Stimulated activated memory B cell treated with anti-CD40 and anti-IgM and Interleukin-4, amounts not matched to agents 10 μg/mL and 1 μg/mL and 100 μg/mL, for 72 hours (primary cell): ENCODE results near the gene PHRF1.
A peak's percentile ranks its signal among the peaks of the same experiment; 100 is the strongest.
"Not testable (repeated sequence)": the region's sequence is repeated elsewhere in the genome, so short reads cannot be mapped to it uniquely, and the experiment has no call there.

Source experiments
- ATAC-seq: fragments of 150-1000 bp; cut with Tn5 transposase; 2 replicates; pipeline ENCODE4 v1.10.0; 2021
- H3K27ac Mint-ChIP-seq: one replicate; pipeline ENCODE4 v1.8.0; 2022; ENCODE audit warnings: mild to moderate bottlenecking, mixed read lengths
- H3K27me3 Mint-ChIP-seq: one replicate; pipeline ENCODE4 v1.8.0; 2022; ENCODE audit warnings: mixed read lengths
- H3K36me3 Mint-ChIP-seq: one replicate; pipeline ENCODE4 v1.8.0; 2022; ENCODE audit warnings: mixed read lengths
- H3K4me1 Mint-ChIP-seq: one replicate; pipeline ENCODE4 v1.8.0; 2022; ENCODE audit warnings: mixed read lengths
- H3K4me3 Mint-ChIP-seq: one replicate; pipeline ENCODE4 v1.8.0; 2022; ENCODE audit warnings: mild to moderate bottlenecking, moderate library complexity, mixed read lengths
- H3K9me3 Mint-ChIP-seq: one replicate; pipeline ENCODE4 v1.8.0; 2022; ENCODE audit warnings: mixed read lengths

The PHRF1 gene

GRCh38 chr11:573146-573759 is 3.0 kb upstream of the PHRF1 start:
- ATAC-seq = no peak
- Mint-ChIP-seq H3K27ac (no peak overlapping the region), H3K4me1 (peaks cover 26% of the 10 kb centered on the region), H3K9me3 (no peaks in the 10 kb centered on the region), H3K27me3 (peaks cover 16% of the 10 kb centered on the region), H3K4me3 (no peak overlapping the region), H3K36me3 (no peaks in the 10 kb centered on the region)

- H3K36me3 Mint-ChIP-seq, ATAC-seq, H3K4me3 Mint-ChIP-seq, H3K27ac Mint-ChIP-seq, H3K9me3 Mint-ChIP-seq: not testable (repeated sequence)
- Mint-ChIP-seq H3K4me1 (peaks cover 34% of the 10 kb centered on the region), H3K27me3 (peaks cover 16% of the 10 kb centered on the region)
These were observed 2.2 kb upstream of the PHRF1 start for GRCh38 chr11:574031-574570.

GRCh38 chr11:574632-575312 is 1.5 kb upstream of the PHRF1 start:
- Mint-ChIP-seq H3K4me1 (peaks cover 41% of the 10 kb centered on the region), H3K4me3 (peak overlapping the region; percentile 63), H3K27ac (no peak overlapping the region), H3K36me3 (no peaks in the 10 kb centered on the region), H3K27me3 (peaks cover 16% of the 10 kb centered on the region), H3K9me3 (no peaks in the 10 kb centered on the region)
- ATAC-seq = no peak

GRCh38 chr11:575313-575995 is 816 bp upstream of the PHRF1 start:
- Mint-ChIP-seq H3K9me3 (no peaks in the 10 kb centered on the region), H3K4me1 (peaks cover 48% of the 10 kb centered on the region), H3K27ac (peak overlapping the region; percentile 99), H3K36me3 (no peaks in the 10 kb centered on the region), H3K4me3 (peak overlapping the region; percentile 96), H3K27me3 (peaks cover 16% of the 10 kb centered on the region)
- peak; percentile 75 for ATAC-seq

GRCh38 chr11:576811-577610 is 741 bp downstream of the PHRF1 start:
- peaks cover 16% of the 10 kb centered on the region for H3K27me3 Mint-ChIP-seq
- no peaks in the 10 kb centered on the region for H3K9me3 Mint-ChIP-seq
- H3K36me3 Mint-ChIP-seq = peaks cover 11% of the 10 kb centered on the region
- H3K4me3 Mint-ChIP-seq = peak overlapping the region; percentile 79
- H3K4me1 Mint-ChIP-seq = peaks cover 62% of the 10 kb centered on the region
- peak overlapping the region; percentile 99 for H3K27ac Mint-ChIP-seq
- no peak for ATAC-seq

GRCh38 chr11:577611-577894 is 1.3 kb downstream of the PHRF1 start:
- Mint-ChIP-seq H3K36me3 (peaks cover 13% of the 10 kb centered on the region), H3K4me1 (peaks cover 63% of the 10 kb centered on the region), H3K27me3 (peaks cover 16% of the 10 kb centered on the region), H3K4me3 (peak overlapping the region; percentile 79), H3K9me3 (no peaks in the 10 kb centered on the region), H3K27ac (peak overlapping the region; percentile 99)
- no peak for ATAC-seq

GRCh38 chr11:578276-579035 is 2.2 kb downstream of the PHRF1 start:
- H3K27ac Mint-ChIP-seq = no peak overlapping the region
- H3K36me3 Mint-ChIP-seq = peaks cover 13% of the 10 kb centered on the region
- H3K27me3 Mint-ChIP-seq = peaks cover 16% of the 10 kb centered on the region
- H3K9me3 Mint-ChIP-seq = no peaks in the 10 kb centered on the region
- peaks cover 63% of the 10 kb centered on the region for H3K4me1 Mint-ChIP-seq
- ATAC-seq = no peak
- H3K4me3 Mint-ChIP-seq = peak overlapping the region; percentile 79

- ATAC-seq = no peak
- H3K4me3 Mint-ChIP-seq = peak overlapping the region; percentile 16
- H3K27ac Mint-ChIP-seq = no peak overlapping the region
- H3K9me3 Mint-ChIP-seq = no peaks in the 10 kb centered on the region
- peaks cover 6% of the 10 kb centered on the region for H3K27me3 Mint-ChIP-seq
- H3K36me3 Mint-ChIP-seq = peaks cover 22% of the 10 kb centered on the region
- peaks cover 58% of the 10 kb centered on the region for H3K4me1 Mint-ChIP-seq
These were observed 3.7 kb downstream of the PHRF1 start for GRCh38 chr11:579830-580601.

- Mint-ChIP-seq H3K9me3 (no peaks in the 10 kb centered on the region), H3K27ac (no peak overlapping the region), H3K4me1 (peaks cover 53% of the 10 kb centered on the region), H3K27me3 (no peaks in the 10 kb centered on the region), H3K36me3 (peaks cover 26% of the 10 kb centered on the region), H3K4me3 (no peak overlapping the region)
- ATAC-seq = no peak
These were observed 5.1 kb downstream of the PHRF1 start for GRCh38 chr11:581342-581741.

- no peak for ATAC-seq
- no peaks in the 10 kb centered on the region for H3K9me3 Mint-ChIP-seq
These were observed 5.5 kb downstream of the PHRF1 start for GRCh38 chr11:581752-582151.

GRCh38 chr11:584287-584686 is 8.0 kb downstream of the PHRF1 start:
- no peaks in the 10 kb centered on the region for H3K9me3 Mint-ChIP-seq
- H3K36me3 Mint-ChIP-seq = peaks cover 52% of the 10 kb centered on the region
- no peak overlapping the region for H3K27ac Mint-ChIP-seq
- no peak overlapping the region for H3K4me3 Mint-ChIP-seq
- H3K4me1 Mint-ChIP-seq = peaks cover 34% of the 10 kb centered on the region
- ATAC-seq = no peak
- no peaks in the 10 kb centered on the region for H3K27me3 Mint-ChIP-seq

More at GRCh38 chr11:581752-582151, 5.5 kb downstream of the PHRF1 start:
- Mint-ChIP-seq H3K36me3 (peaks cover 30% of the 10 kb centered on the region), H3K4me1 (peaks cover 53% of the 10 kb centered on the region), H3K4me3 (no peak overlapping the region), H3K27me3 (no peaks in the 10 kb centered on the region), H3K27ac (no peak overlapping the region)

- Mint-ChIP-seq H3K27me3 (no peaks in the 10 kb centered on the region), H3K36me3 (peaks cover 64% of the 10 kb centered on the region), H3K4me3 (no peak overlapping the region), H3K27ac (no peak overlapping the region), H3K9me3 (no peaks in the 10 kb centered on the region), H3K4me1 (peaks cover 16% of the 10 kb centered on the region)
- no peak for ATAC-seq
These were observed 10.4 kb downstream of the PHRF1 start for GRCh38 chr11:586376-587316.

GRCh38 chr11:587546-587945 is 11.3 kb downstream of the PHRF1 start:
- ATAC-seq = no peak

More at GRCh38 chr11:587546-587945, 11.3 kb downstream of the PHRF1 start:
- Mint-ChIP-seq H3K9me3 (no peaks in the 10 kb centered on the region), H3K27ac (no peak overlapping the region), H3K36me3 (peaks cover 64% of the 10 kb centered on the region), H3K27me3 (no peaks in the 10 kb centered on the region), H3K4me3 (no peak overlapping the region), H3K4me1 (peaks cover 11% of the 10 kb centered on the region)
